Heart right ventricle (tissue), 16 donors: ENCODE measurements around the gene YJEFN3. TPM values are rescaled to one million over a fixed set of nuclear protein-coding genes. Genes with fewer than 3 reads are reported as not detected.

ENCODE experiments used
- ATAC-seq, 8 donors: fragments of 200-7000 bp; cut with Tn5 transposase; one replicate each; pipeline ENCODE4 v1.9.1; 2020; ENCODE audit warnings: mild to moderate bottlenecking in 8 of 8, moderate library complexity in 8 of 8, moderate number of reproducible peaks in 1 of 8
- DNase-seq, 2 donors: peaks; one replicate each; pipeline ENCODE4 v3.0.0-alpha.2; 2020
- H3K27ac ChIP-seq, 10 donors: fragments of 200-600 bp; sonication (generic) in 2 of 10; one replicate each; pipeline versions ENCODE4 v1.5.0 to v1.8.0; 2020 to 2022; ENCODE audit warnings: mild to moderate bottlenecking in 3 of 10
- H3K27me3 ChIP-seq, 7 donors: fragments of 200-600 bp; one replicate each; pipeline ENCODE4 v1.8.0; 2021 to 2022; ENCODE audit warnings: mild to moderate bottlenecking in 2 of 7
- H3K36me3 ChIP-seq, 9 donors: fragments of 200-600 bp; sonication (generic) in 1 of 9; one replicate each; pipeline versions ENCODE4 v1.5.0 to v1.8.0; 2020 to 2022; ENCODE audit warnings: mild to moderate bottlenecking in 2 of 9
- H3K4me1 ChIP-seq, 9 donors: fragments of 200-600 bp; sonication (generic) in 1 of 9; one replicate each; pipeline versions ENCODE4 v1.5.0 to v1.8.0; 2020 to 2022; ENCODE audit warnings: mild to moderate bottlenecking in 4 of 9
- H3K4me3 ChIP-seq, 10 donors: fragments of 200-600 bp; sonication (generic) in 2 of 10; one replicate each; pipeline versions ENCODE4 v1.5.0 to v1.8.0; 2020 to 2022; ENCODE audit warnings: mild to moderate bottlenecking in 7 of 10, moderate library complexity in 2 of 10
- H3K9me3 ChIP-seq, 11 donors: fragments of 200-600 bp in 10 of 11; sonication (generic) in 2 of 11; one replicate each; pipeline versions ENCODE4 v1.5.0 to v1.8.0; 2013 to 2022; ENCODE audit warnings: mild to moderate bottlenecking in 2 of 11, control low read depth in 1 of 11, moderate library complexity in 1 of 11
- WGBS, 2 donors: extraction: QIAGEN DNeasy Blood & Tissue Kit; methylation state at CpG; one replicate each; pipeline ENCODE4 v1.1.7; 2013; ENCODE audit warnings: inconsistent platforms in 1 of 2; 5-methylcytosine and 5-hydroxymethylcytosine counted together
- intact Hi-C, 10 donors: fragments of 100-400 bp; cut with DNase I; formaldehyde crosslinking; loops; one replicate each; pipeline versions ENCODE4 v1.11.1 to v1.14.2; 2022
- polyA plus RNA-seq, 2 donors: library from polyadenylated mRNA; stranded (reverse); fragments of 200-250 nt; gene quantifications; one replicate each; pipeline ENCODE4 v1.2.3, GENCODE V29; 2013
- total RNA-seq, 10 donors: library from RNA; stranded (reverse); fragmentation: NEBNext Ultra II Directional in 3 of 10; extraction: Animal tissue kit (Norgen Biotek cat#: 25700) in 3 of 10; gene quantifications; one replicate each; pipeline versions ENCODE4 v1.2.1 to v1.2.4, GENCODE V29; 2021 to 2023
- TF ChIP-seq, protein P1 (sequence below), 9 donors: fragments of 200-600 bp; sonication (generic) in 2 of 9; IDR thresholded peaks; one replicate each; pipeline versions ENCODE4 v1.5.0 to v1.8.0; 2021 to 2022; ENCODE audit warnings: antibody characterized with exemption in 9 of 9, mild to moderate bottlenecking in 5 of 9, moderate library complexity in 1 of 9
- donor health status: Arrhythmogenic right ventricular cardiomyopathy.
- donor health status: ischemic (EF 13 %, LVEDD 7.1; RV severe dilation, severe dysfunction).
- donor health status: healthy with polysubstance abuse.
- donor health status: DM: no; HTN: yes; CAD: no.
- donor health status: DM: no; HTN: no; CAD: no.
- donor health status: ischemic (EF 25% LVEDD 6.9; RV normal size, moderate dysfunction).
- donor health status: ischemic (EF 25% LVEDD 5.7; RV mildly dilated, moderate dysfunction).
- donor health status: healthy.
- donor health status: DM: yes; HTN: yes; CAD: no.
- donor health status: Ischemic cardiomyopathy.
- donor health status: ischemic (EF 35%, LVEDD 5.7; RV mildly dilated, moderate dysfunction).
- donor health status: nonischemic (EF 11% LVEDD 7.7; RV severe dilation, severe dysfunction).
- donor health status: DM: yes; HTN: yes; CAD: no.
- donor health status: PGD.
- donor health status: ischemic (EF 29% LVEDD 5.4; RV normal size, mild dysfunction).
- donor health status: nonischemic (EF 23%, LVEDD 6.1; RV moderate dilation, normal function).

The YJEFN3 gene
- total and polyA plus RNA-seq, 12 donors = 2.1 to 13.1 (median 2.4) TPM

DNA sequence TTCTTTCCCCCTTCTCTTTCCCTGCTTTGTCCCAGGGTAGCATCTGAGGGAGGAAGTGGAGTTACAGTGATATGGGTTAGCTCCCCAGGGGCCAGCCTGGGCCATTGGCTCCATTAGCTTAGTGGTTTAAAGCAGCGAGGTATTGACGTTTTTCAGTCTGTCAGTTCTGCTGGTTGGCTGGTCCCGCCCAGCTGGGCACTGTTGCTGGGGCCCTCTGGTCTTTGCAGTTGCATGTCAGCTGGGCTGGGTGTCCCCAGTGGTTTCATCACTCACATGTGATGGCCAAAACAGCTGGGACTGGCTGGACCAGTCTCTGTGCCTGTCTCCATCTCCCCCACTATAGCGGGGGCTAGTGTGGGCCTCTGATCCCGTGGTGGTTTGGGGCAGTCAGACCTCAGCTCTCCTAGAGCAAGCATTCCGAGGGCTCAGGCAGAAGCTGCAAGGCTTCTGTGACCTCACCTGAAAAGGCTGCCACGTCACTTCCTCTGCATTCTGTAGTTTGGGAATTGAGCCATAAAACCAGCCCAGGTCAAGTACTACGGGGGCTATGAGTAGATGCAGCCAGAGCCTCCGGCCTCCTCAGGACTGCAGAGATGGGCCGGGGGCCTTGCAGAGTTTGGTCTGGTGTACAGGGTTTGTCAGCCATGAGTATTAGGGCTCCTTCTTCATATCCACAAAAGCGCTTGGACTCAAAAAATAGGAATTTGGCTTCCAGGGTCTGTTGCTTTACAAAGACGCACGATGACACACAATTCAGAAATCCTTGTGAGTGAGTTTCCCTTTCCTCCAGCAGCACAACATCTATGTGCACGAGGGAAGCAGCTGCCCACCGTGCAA is 43.3 kb upstream of the YJEFN3 start:
- peak overlapping the region in 7 of 10 donors; percentile 19 to 53 (median 39) for H3K27ac ChIP-seq
- H3K9me3 ChIP-seq = no peaks in the 10 kb centered on the region
- DNase-seq (peak in 1 of 2 donors; percentile 23), ATAC-seq (peak in 3 of 8 donors; percentile 3 to 10 (median 4))
- peaks cover 20 to 71% (median 49%) of the 10 kb centered on the region in 9 donors for H3K4me1 ChIP-seq
- intact Hi-C loops = loop anchor here in 3 of 10 donors (5.0 to 10.0 kb wide), 3 partner anchors 78 to 98 kb away; partner anchors contain the start of gene GATAD2A (in 2 of the 3)
- H3K36me3 ChIP-seq = peaks cover 0 to 43% (median 0%) of the 10 kb centered on the region in 9 donors
- WGBS, 2 donors = 65 to 69% methylated on average over 15 of the region's 15 CpGs
- H3K27me3 ChIP-seq = no peaks in the 10 kb centered on the region
- TF ChIP-seq, protein P1, sequence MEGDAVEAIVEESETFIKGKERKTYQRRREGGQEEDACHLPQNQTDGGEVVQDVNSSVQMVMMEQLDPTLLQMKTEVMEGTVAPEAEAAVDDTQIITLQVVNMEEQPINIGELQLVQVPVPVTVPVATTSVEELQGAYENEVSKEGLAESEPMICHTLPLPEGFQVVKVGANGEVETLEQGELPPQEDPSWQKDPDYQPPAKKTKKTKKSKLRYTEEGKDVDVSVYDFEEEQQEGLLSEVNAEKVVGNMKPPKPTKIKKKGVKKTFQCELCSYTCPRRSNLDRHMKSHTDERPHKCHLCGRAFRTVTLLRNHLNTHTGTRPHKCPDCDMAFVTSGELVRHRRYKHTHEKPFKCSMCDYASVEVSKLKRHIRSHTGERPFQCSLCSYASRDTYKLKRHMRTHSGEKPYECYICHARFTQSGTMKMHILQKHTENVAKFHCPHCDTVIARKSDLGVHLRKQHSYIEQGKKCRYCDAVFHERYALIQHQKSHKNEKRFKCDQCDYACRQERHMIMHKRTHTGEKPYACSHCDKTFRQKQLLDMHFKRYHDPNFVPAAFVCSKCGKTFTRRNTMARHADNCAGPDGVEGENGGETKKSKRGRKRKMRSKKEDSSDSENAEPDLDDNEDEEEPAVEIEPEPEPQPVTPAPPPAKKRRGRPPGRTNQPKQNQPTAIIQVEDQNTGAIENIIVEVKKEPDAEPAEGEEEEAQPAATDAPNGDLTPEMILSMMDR (IDR thresholded peaks at IDR 0.05) = no peak
- no peak overlapping the region for H3K4me3 ChIP-seq

DNA sequence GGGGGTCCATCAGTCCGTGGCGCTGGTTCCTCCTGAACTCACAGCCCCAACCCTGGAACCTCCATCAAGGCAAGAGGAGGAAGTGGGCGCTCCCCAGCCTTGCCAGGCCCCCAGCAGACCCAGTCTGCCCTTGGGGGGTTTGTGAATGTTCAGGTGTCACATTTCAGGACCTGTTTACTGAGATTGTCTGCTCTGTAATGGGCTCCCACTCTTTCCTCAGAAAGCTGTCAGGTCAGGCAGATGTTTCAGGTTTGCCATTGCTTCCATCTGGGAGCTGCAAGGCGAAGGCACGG is 42.8 kb upstream of the YJEFN3 start:
- peaks cover 22 to 75% (median 49%) of the 10 kb centered on the region in 9 donors for H3K4me1 ChIP-seq
- no peaks in the 10 kb centered on the region for H3K9me3 ChIP-seq
- TF ChIP-seq, protein P1 (IDR thresholded peaks at IDR 0.05) = no peak
- DNase-seq (no peak), ATAC-seq (no peak)
- H3K27me3 ChIP-seq = no peaks in the 10 kb centered on the region
- intact Hi-C loops = loop anchor here in 3 of 10 donors (5.0 to 10.0 kb wide), 3 partner anchors 79 to 99 kb away; partner anchors contain the start of gene GATAD2A (in 2 of the 3)
- H3K27ac ChIP-seq = peak overlapping the region in 2 of 10 donors; percentile 5 to 44
- no peak overlapping the region for H3K4me3 ChIP-seq
- WGBS, 2 donors = 86 to 94% methylated on average over 5 of the region's 5 CpGs
- peaks cover 0 to 40% (median 0%) of the 10 kb centered on the region in 9 donors for H3K36me3 ChIP-seq

DNA sequence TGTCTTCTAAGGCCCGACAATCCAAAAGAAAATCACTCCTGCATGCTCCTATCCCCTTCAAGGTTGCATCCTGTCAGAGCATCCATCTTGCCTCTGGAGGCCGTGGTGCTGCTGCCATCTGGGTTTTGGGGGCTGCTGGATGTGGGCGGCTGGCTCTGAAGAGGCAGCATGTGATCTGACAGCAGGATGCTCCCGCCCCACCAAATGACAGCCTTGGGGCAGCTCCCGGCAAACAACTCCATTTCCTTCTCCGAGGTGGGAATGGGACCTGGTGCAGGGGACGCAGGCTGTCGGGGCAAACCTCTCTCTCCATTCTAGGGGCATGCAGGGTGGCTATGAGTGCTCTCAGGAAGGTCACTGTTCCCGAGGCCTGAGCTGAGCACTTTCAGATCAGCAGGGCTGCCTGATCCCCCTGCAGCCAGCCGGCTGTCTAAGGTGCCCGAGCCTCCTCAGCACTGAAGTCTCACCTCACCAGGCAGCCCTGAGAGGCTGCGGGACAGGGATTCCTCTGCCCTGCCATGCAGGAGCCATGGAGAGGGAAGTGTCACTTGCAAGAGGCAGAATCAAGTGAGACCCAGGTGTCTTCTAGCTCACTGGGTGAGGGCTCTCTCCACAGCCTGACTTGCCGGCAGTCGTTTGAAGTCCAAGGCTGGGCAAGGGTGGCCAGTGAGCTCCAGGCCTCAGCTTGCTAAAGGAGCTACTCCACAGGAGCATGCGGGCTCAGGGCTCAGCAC is 42.2 kb upstream of the YJEFN3 start:
- TF ChIP-seq, protein P1 (IDR thresholded peaks at IDR 0.05) = no peak
- ATAC-seq (no peak), DNase-seq (no peak)
- Histone ChIP-seq H3K4me1 (peaks cover 22 to 75% (median 49%) of the 10 kb centered on the region in 9 donors), H3K9me3 (no peaks in the 10 kb centered on the region), H3K27ac (peak overlapping the region in 2 of 10 donors; percentile 5 to 10), H3K4me3 (no peak overlapping the region), H3K36me3 (peaks cover 0 to 43% (median 0%) of the 10 kb centered on the region in 9 donors), H3K27me3 (no peaks in the 10 kb centered on the region)
- intact Hi-C loops = loop anchor here in 3 of 10 donors (5.0 to 10.0 kb wide), 3 partner anchors 79 to 99 kb away; partner anchors contain the start of gene GATAD2A (in 2 of the 3)
- WGBS, 2 donors = 80 to 82% methylated on average over 15 of the region's 15 CpGs
